Astrocyte of the spinal cord (primary cell): ENCODE results near the gene CLIP2.
A peak's percentile ranks its signal among the peaks of the same experiment; 100 is the strongest.
"Not testable (repeated sequence)": the region's sequence is repeated elsewhere in the genome, so short reads cannot be mapped to it uniquely, and the experiment has no call there.

Source experiments
- DNase-seq: peaks from one replicate; pipeline ENCODE4 v3.0.0; 2011; ENCODE audit warnings: low read depth, low spot score
- H3K4me3 ChIP-seq: 2 replicates; pipeline ENCODE4 v1.5.1; 2011; ENCODE audit warnings: low read depth, mild to moderate bottlenecking, low read length, moderate library complexity
- CTCF ChIP-seq: IDR thresholded peaks from 2 replicates; pipeline ENCODE4 v1.5.1; 2012; ENCODE audit warnings: low read depth, mild to moderate bottlenecking, low read length, inconsistent platforms
- in situ Hi-C: cut with HindIII; loops from 2 replicates; pipeline ENCODE4 v1.10.0; 2017; ENCODE audit warnings: low sequenced_read_pairs

Gene CLIP2

GRCh38 chr7:74289018-74289658 lies at the start of gene CLIP2:
TSS of gene CLIP2 (plus strand) at chr7:74289407. CDS start at chr7:74317547, 28,140 bp downstream.
- peak; percentile 79 for DNase-seq
- in situ Hi-C loops: no loop called here
- no peak for TF ChIP-seq CTCF
- peak within 1 kb of the TSS; percentile 80 for H3K4me3 ChIP-seq

GRCh38 chr7:74240482-74240881 lies 48.7 kb upstream of the CLIP2 start:
- H3K4me3 ChIP-seq: no peak overlapping the region
- no peak for DNase-seq
- no peak for TF ChIP-seq CTCF
- in situ Hi-C loops: no loop called here

- TF ChIP-seq CTCF: no peak
- in situ Hi-C loops: no loop called here
- DNase-seq: no peak
Observed at GRCh38 chr7:74242122-74242443, 47.1 kb upstream of the CLIP2 start.

GRCh38 chr7:74246497-74246896 lies 42.7 kb upstream of the CLIP2 start:
- TF ChIP-seq CTCF: no peak
- no peak for DNase-seq
- in situ Hi-C loops: no loop called here
- H3K4me3 ChIP-seq: no peak overlapping the region

More at GRCh38 chr7:74242122-74242443, 47.1 kb upstream of the CLIP2 start:
- no peak overlapping the region for H3K4me3 ChIP-seq

- in situ Hi-C loops: no loop called here
- no peak for TF ChIP-seq CTCF
Observed at GRCh38 chr7:74248156-74248555, 41.1 kb upstream of the CLIP2 start.

GRCh38 chr7:74249058-74249457 lies 40.1 kb upstream of the CLIP2 start:
- DNase-seq, in situ Hi-C loops, H3K4me3 ChIP-seq: not testable (repeated sequence)

More at GRCh38 chr7:74248156-74248555, 41.1 kb upstream of the CLIP2 start:
- H3K4me3 ChIP-seq: no peak overlapping the region
- no peak for DNase-seq

- no peak for TF ChIP-seq CTCF
- in situ Hi-C loops: no loop called here
- DNase-seq: no peak
- H3K4me3 ChIP-seq: no peak overlapping the region
Observed at GRCh38 chr7:74252893-74253292, 36.3 kb upstream of the CLIP2 start.
